Fibroblast of peridontal ligament (primary cell): ENCODE measurements around the gene GRIP2.

Source experiments
- DNase-seq: peaks from one replicate; pipeline ENCODE4 v3.0.0-alpha.2; 2010; ENCODE audit errors: extremely low read depth

The GRIP2 gene

GRCh38 chr3:14539384-14539741 is 779 bp downstream of the GRIP2 start:
- no peak for DNase-seq

- DNase-seq: no peak
Measured at GRCh38 chr3:14538451-14539088, 1.6 kb downstream of the GRIP2 start.

GRCh38 chr3:14537590-14538450 is 2.3 kb downstream of the GRIP2 start:
- no peak for DNase-seq

GRCh38 chr3:14536837-14537589 is 3.1 kb downstream of the GRIP2 start:
- DNase-seq: no peak

GRCh38 chr3:14536055-14536815 is 3.9 kb downstream of the GRIP2 start:
- no peak for DNase-seq

GRCh38 chr3:14535616-14536015 is 4.5 kb downstream of the GRIP2 start:
- DNase-seq: no peak

- DNase-seq: no peak
Measured at GRCh38 chr3:14534516-14535191, 5.5 kb downstream of the GRIP2 start.

- no peak for DNase-seq
Measured at GRCh38 chr3:14533457-14533958, 6.6 kb downstream of the GRIP2 start.

GRCh38 chr3:14532691-14533456 is 7.3 kb downstream of the GRIP2 start:
- no peak for DNase-seq

GRCh38 chr3:14531856-14532395 is 8.2 kb downstream of the GRIP2 start:
- DNase-seq: no peak

- no peak for DNase-seq
Measured at GRCh38 chr3:14528081-14528480, 12.1 kb downstream of the GRIP2 start.

- DNase-seq: peak; percentile 59
Measured at GRCh38 chr3:14525685-14526631, 14.2 kb downstream of the GRIP2 start.

GRCh38 chr3:14524920-14525660 is 15.1 kb downstream of the GRIP2 start:
- DNase-seq: no peak

GRCh38 chr3:14524311-14524711 is 15.8 kb downstream of the GRIP2 start:
- DNase-seq: no peak

GRCh38 chr3:14523792-14524191 is 16.4 kb downstream of the GRIP2 start:
- peak; percentile 13 for DNase-seq

GRCh38 chr3:14522768-14523167 is 17.4 kb downstream of the GRIP2 start:
- no peak for DNase-seq

GRCh38 chr3:14522129-14522691 is 17.9 kb downstream of the GRIP2 start:
- no peak for DNase-seq

- no peak for DNase-seq
Measured at GRCh38 chr3:14521611-14522010, 18.5 kb downstream of the GRIP2 start.
